ENCODE data around the gene FHIT. TPM values are rescaled to one million over a fixed set of nuclear protein-coding genes. Genes with fewer than 3 reads are reported as not detected.

Gene FHIT
- total and polyA plus RNA-seq, 2 experiments from 2014 or later, result 9.7 to 16.2 TPM

GRCh38 chr3:60268123-60268522 is 983.1 kb downstream of the FHIT start:
- Histone ChIP-seq H3K4me3 (no peak overlapping the region), H3K4me2 (no peak overlapping the region), H3K27ac (no peak overlapping the region), H3K79me2 (no peaks in the 10 kb centered on the region), H3K36me3 (replicated peaks; ENCODE audit: insufficient read depth, low read depth) (no peaks in the 10 kb centered on the region), H3K9me3 (ENCODE audit: low read depth) (no peaks in the 10 kb centered on the region), H3K4me1 (ENCODE audit: insufficient read depth) (no peaks in the 10 kb centered on the region), H3K9me2 (replicated peaks; ENCODE audit: insufficient read depth) (no peaks in the 10 kb centered on the region), H2AFZ (no peak overlapping the region), H4K20me1 (ENCODE audit: insufficient read depth, poor library complexity, severe bottlenecking) (no peaks in the 10 kb centered on the region), H3K27me3 (no peaks in the 10 kb centered on the region)
- DNase-seq (ENCODE audit: low spot score), result no peak
- WGBS (ENCODE audit: low lambda C conversion rate, missing lambda C conversion rate), result 41% methylated on average over 2 of the region's 2 CpGs
- TF ChIP-seq EZH2 (IDR thresholded peaks at IDR 0.05; ENCODE audit: borderline replicate concordance) (no peak), EZH2phosphoT487 (IDR thresholded peaks at IDR 0.05; ENCODE audit: low read depth, severe bottlenecking, unreplicated experiment) (no peak), CTCF (IDR thresholded peaks at IDR 0.05; ENCODE audit: poor library complexity) (no peak)

- Histone ChIP-seq H2AFZ (no peak overlapping the region), H3K27me3 (no peaks in the 10 kb centered on the region), H3K79me2 (no peaks in the 10 kb centered on the region), H3K36me3 (replicated peaks; ENCODE audit: insufficient read depth, low read depth) (no peaks in the 10 kb centered on the region), H3K4me1 (ENCODE audit: insufficient read depth) (no peaks in the 10 kb centered on the region), H3K9me2 (replicated peaks; ENCODE audit: insufficient read depth) (no peaks in the 10 kb centered on the region), H3K4me3 (no peak overlapping the region), H3K9me3 (ENCODE audit: low read depth) (no peaks in the 10 kb centered on the region), H3K4me2 (no peak overlapping the region), H3K27ac (no peak overlapping the region), H4K20me1 (ENCODE audit: insufficient read depth, poor library complexity, severe bottlenecking) (no peaks in the 10 kb centered on the region)
- TF ChIP-seq EZH2 (IDR thresholded peaks at IDR 0.05; ENCODE audit: borderline replicate concordance) (no peak), EZH2phosphoT487 (IDR thresholded peaks at IDR 0.05; ENCODE audit: low read depth, severe bottlenecking, unreplicated experiment) (no peak), CTCF (IDR thresholded peaks at IDR 0.05; ENCODE audit: poor library complexity) (no peak)
- WGBS (ENCODE audit: low lambda C conversion rate, missing lambda C conversion rate), result 91% methylated on average over 2 of the region's 2 CpGs
- DNase-seq (ENCODE audit: low spot score), result no peak
Observed at GRCh38 chr3:60266444-60266843, 984.8 kb downstream of the FHIT start.

- Histone ChIP-seq H3K27me3 (no peaks in the 10 kb centered on the region), H3K79me2 (no peaks in the 10 kb centered on the region), H2AFZ (no peak overlapping the region), H3K9me2 (replicated peaks; ENCODE audit: insufficient read depth) (no peaks in the 10 kb centered on the region), H3K4me3 (no peak overlapping the region), H3K27ac (no peak overlapping the region), H3K36me3 (replicated peaks; ENCODE audit: insufficient read depth, low read depth) (no peaks in the 10 kb centered on the region), H3K4me1 (ENCODE audit: insufficient read depth) (no peaks in the 10 kb centered on the region), H3K4me2 (no peak overlapping the region), H4K20me1 (ENCODE audit: insufficient read depth, poor library complexity, severe bottlenecking) (no peaks in the 10 kb centered on the region), H3K9me3 (ENCODE audit: low read depth) (no peaks in the 10 kb centered on the region)
- no peak for TF ChIP-seq EZH2phosphoT487 (IDR thresholded peaks at IDR 0.05; ENCODE audit: low read depth, severe bottlenecking, unreplicated experiment)
- TF ChIP-seq EZH2 (IDR thresholded peaks at IDR 0.05; ENCODE audit: borderline replicate concordance), result no peak
- TF ChIP-seq CTCF (IDR thresholded peaks at IDR 0.05; ENCODE audit: poor library complexity), result no peak
- no peak for DNase-seq (ENCODE audit: low spot score)
Observed at GRCh38 chr3:60263191-60263590, 988.1 kb downstream of the FHIT start.

GRCh38 chr3:60262546-60262945 is 988.7 kb downstream of the FHIT start:
- Histone ChIP-seq H3K27me3 (no peaks in the 10 kb centered on the region), H3K79me2 (no peaks in the 10 kb centered on the region), H3K4me1 (ENCODE audit: insufficient read depth) (no peaks in the 10 kb centered on the region), H4K20me1 (ENCODE audit: insufficient read depth, poor library complexity, severe bottlenecking) (no peaks in the 10 kb centered on the region), H3K36me3 (replicated peaks; ENCODE audit: insufficient read depth, low read depth) (no peaks in the 10 kb centered on the region), H2AFZ (no peak overlapping the region), H3K27ac (no peak overlapping the region), H3K4me3 (no peak overlapping the region), H3K4me2 (no peak overlapping the region), H3K9me3 (ENCODE audit: low read depth) (no peaks in the 10 kb centered on the region), H3K9me2 (replicated peaks; ENCODE audit: insufficient read depth) (no peaks in the 10 kb centered on the region)
- TF ChIP-seq EZH2 (IDR thresholded peaks at IDR 0.05; ENCODE audit: borderline replicate concordance) (no peak), CTCF (IDR thresholded peaks at IDR 0.05; ENCODE audit: poor library complexity) (no peak), EZH2phosphoT487 (IDR thresholded peaks at IDR 0.05; ENCODE audit: low read depth, severe bottlenecking, unreplicated experiment) (no peak)
- 69% methylated on average over 2 of the region's 2 CpGs for WGBS (ENCODE audit: low lambda C conversion rate, missing lambda C conversion rate)
- no peak for DNase-seq (ENCODE audit: low spot score)

Measured in hepatocyte (in vitro differentiated cells).